OCI-LY1 (cell line): Measurements from ENCODE around the gene TLE6.

ENCODE experiments used
- H2AFZ ChIP-seq: fragments of 200-600 bp; sonication (generic), shearing (Covaris generic); 2 replicates; pipeline ENCODE4 v1.6.0; 2014; ENCODE audit warnings: antibody characterized with exemption, mild to moderate bottlenecking, low read length
- H3F3A ChIP-seq: fragments of 200-600 bp; sonication (generic), shearing (Covaris generic); 2 replicates; pipeline ENCODE4 v1.6.0; 2014; ENCODE audit warnings: mild to moderate bottlenecking, antibody characterized with exemption, low read length, moderate library complexity; ENCODE audit not compliant: insufficient read depth
- H3K27ac ChIP-seq: fragments of 200-600 bp; sonication (generic); 2 replicates; pipeline ENCODE4 v1.5.1; 2014; ENCODE audit warnings: low read length, mixed run types, mild to moderate bottlenecking, low read depth; ENCODE audit not compliant: poor library complexity, severe bottlenecking
- H3K27me3 ChIP-seq: fragments of 200-600 bp; sonication (generic); 2 replicates; pipeline ENCODE4 v1.6.0; 2014; ENCODE audit warnings: antibody characterized with exemption, mild to moderate bottlenecking, low read length, moderate library complexity; ENCODE audit not compliant: insufficient read depth
- H3K36me3 ChIP-seq: fragments of 200-600 bp; sonication (generic); 2 replicates; pipeline ENCODE4 v1.6.1; 2014; ENCODE audit warnings: mild to moderate bottlenecking, antibody characterized with exemption, low read length, moderate library complexity, mixed read lengths; ENCODE audit not compliant: insufficient read depth
- H3K4me1 ChIP-seq: fragments of 200-600 bp; sonication (generic); 2 replicates; pipeline ENCODE4 v1.5.1; 2014; ENCODE audit warnings: mild to moderate bottlenecking, low read length, moderate library complexity; ENCODE audit not compliant: insufficient read depth, severe bottlenecking
- H3K4me2 ChIP-seq: fragments of 200-600 bp; sonication (generic), shearing (Covaris generic); 2 replicates; pipeline ENCODE4 v1.6.1; 2014; ENCODE audit warnings: low read length
- H3K4me3 ChIP-seq: fragments of 200-600 bp; sonication (generic); 2 replicates; pipeline ENCODE4 v1.5.1; 2014; ENCODE audit warnings: low read length, low read depth, mild to moderate bottlenecking, mixed read lengths; ENCODE audit not compliant: poor library complexity, severe bottlenecking
- H3K79me2 ChIP-seq: fragments of 200-600 bp; shearing (Covaris generic); 2 replicates; pipeline ENCODE4 v1.6.1; 2016; ENCODE audit warnings: mixed run types, low read length, mixed read lengths; ENCODE audit not compliant: insufficient read depth
- H3K9ac ChIP-seq: fragments of 200-600 bp; sonication (generic), shearing (Covaris generic); 2 replicates; pipeline ENCODE4 v1.6.1; 2014; ENCODE audit warnings: mild to moderate bottlenecking, low read length, mixed read lengths
- H3K9me2 ChIP-seq: fragments of 200-600 bp; sonication (generic), shearing (Covaris generic); 2 replicates; pipeline ENCODE4 v1.6.1; 2014; ENCODE audit warnings: low read depth, mild to moderate bottlenecking, low read length, mixed read lengths
- H3K9me3 ChIP-seq: fragments of 200-600 bp; shearing (Covaris generic); 2 replicates; pipeline ENCODE4 v1.6.1; 2014; ENCODE audit warnings: low read length, mixed read lengths
- H4K20me1 ChIP-seq: fragments of 200-600 bp; sonication (generic), shearing (Covaris generic); 2 replicates; pipeline ENCODE4 v1.6.0; 2016; ENCODE audit warnings: mild to moderate bottlenecking, low read length; ENCODE audit not compliant: insufficient read depth
- CTCF ChIP-seq: fragments of 200-600 bp; sonication (generic), shearing (Covaris generic); IDR thresholded peaks from 2 replicates; pipeline ENCODE4 v1.5.1; 2017; ENCODE audit warnings: mild to moderate bottlenecking, antibody characterized with exemption, low read length, moderate library complexity, mixed read lengths
- EZH2 ChIP-seq: fragments of 200-600 bp; sonication (generic), shearing (Covaris generic); IDR thresholded peaks from 2 replicates; pipeline ENCODE4 v1.8.0; 2017; ENCODE audit warnings: borderline replicate concordance, mixed run types, mild to moderate bottlenecking, antibody characterized with exemption, low read length, moderate library complexity, mixed read lengths

TLE6 gene

GRCh38 chr19:2981898-2982297 lies 4.5 kb downstream of the TLE6 start:
- Histone ChIP-seq H4K20me1 (no peaks in the 10 kb centered on the region), H2AFZ (no peak overlapping the region), H3K9ac (no peak overlapping the region), H3K79me2 (no peaks in the 10 kb centered on the region), H3K36me3 (no peaks in the 10 kb centered on the region), H3K9me3 (no peaks in the 10 kb centered on the region), H3F3A (no peaks in the 10 kb centered on the region), H3K27ac (no peak overlapping the region), H3K4me2 (no peak overlapping the region), H3K27me3 (no peaks in the 10 kb centered on the region), H3K4me1 (no peaks in the 10 kb centered on the region), H3K9me2 (no peaks in the 10 kb centered on the region), H3K4me3 (no peak overlapping the region)
- TF ChIP-seq CTCF (no peak), EZH2 (no peak)

- Histone ChIP-seq H3K4me1 (no peaks in the 10 kb centered on the region), H3K79me2 (no peaks in the 10 kb centered on the region), H3K27ac (no peak overlapping the region), H3K4me2 (no peak overlapping the region), H3K9ac (no peak overlapping the region), H3K9me2 (no peaks in the 10 kb centered on the region), H3F3A (no peaks in the 10 kb centered on the region), H3K4me3 (no peak overlapping the region), H3K36me3 (no peaks in the 10 kb centered on the region), H4K20me1 (no peaks in the 10 kb centered on the region), H3K27me3 (0 out of 2 replicates have a peak, but pooled peaks cover 2% of the 10 kb centered on the region), H3K9me3 (no peaks in the 10 kb centered on the region), H2AFZ (no peak overlapping the region)
- TF ChIP-seq CTCF, result no peak
- TF ChIP-seq EZH2, result no peak
These were observed 5.2 kb downstream of the TLE6 start for GRCh38 chr19:2982561-2982960.

- Histone ChIP-seq H3K4me3 (no peak overlapping the region), H3K4me1 (no peaks in the 10 kb centered on the region), H3F3A (no peaks in the 10 kb centered on the region), H4K20me1 (no peaks in the 10 kb centered on the region), H3K9me3 (no peaks in the 10 kb centered on the region), H3K4me2 (no peak overlapping the region), H3K36me3 (no peaks in the 10 kb centered on the region), H2AFZ (no peak overlapping the region), H3K9ac (no peak overlapping the region), H3K27ac (no peak overlapping the region), H3K27me3 (0 out of 2 replicates have a peak, but pooled peaks cover 4% of the 10 kb centered on the region), H3K9me2 (no peaks in the 10 kb centered on the region), H3K79me2 (no peaks in the 10 kb centered on the region)
- TF ChIP-seq EZH2 (no peak), CTCF (no peak)
These were observed 5.6 kb downstream of the TLE6 start for GRCh38 chr19:2982983-2983350.
